ENCODE data around the gene MAPRE2.

MAPRE2 gene

DNA sequence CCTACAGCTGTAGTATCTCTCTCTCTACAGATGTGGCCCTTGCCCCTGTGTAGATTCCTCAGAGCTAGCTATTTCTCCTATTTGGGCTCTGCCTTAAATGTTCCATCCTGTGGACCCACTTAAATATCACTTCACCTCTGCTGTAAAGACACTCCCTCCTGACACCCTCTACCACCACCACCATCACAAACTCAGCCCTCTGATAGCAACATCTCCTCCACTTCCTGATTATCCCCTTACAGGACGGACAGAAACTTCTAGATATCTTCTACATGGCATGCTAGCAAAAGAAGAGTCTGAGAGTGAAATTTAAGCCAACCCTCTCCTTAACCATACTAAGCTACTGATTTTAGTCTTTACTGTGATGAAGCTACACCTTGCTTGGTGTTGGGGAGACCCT lies 3.2 kb upstream of the MAPRE2 start:
- no peak for DNase-seq

DNA sequence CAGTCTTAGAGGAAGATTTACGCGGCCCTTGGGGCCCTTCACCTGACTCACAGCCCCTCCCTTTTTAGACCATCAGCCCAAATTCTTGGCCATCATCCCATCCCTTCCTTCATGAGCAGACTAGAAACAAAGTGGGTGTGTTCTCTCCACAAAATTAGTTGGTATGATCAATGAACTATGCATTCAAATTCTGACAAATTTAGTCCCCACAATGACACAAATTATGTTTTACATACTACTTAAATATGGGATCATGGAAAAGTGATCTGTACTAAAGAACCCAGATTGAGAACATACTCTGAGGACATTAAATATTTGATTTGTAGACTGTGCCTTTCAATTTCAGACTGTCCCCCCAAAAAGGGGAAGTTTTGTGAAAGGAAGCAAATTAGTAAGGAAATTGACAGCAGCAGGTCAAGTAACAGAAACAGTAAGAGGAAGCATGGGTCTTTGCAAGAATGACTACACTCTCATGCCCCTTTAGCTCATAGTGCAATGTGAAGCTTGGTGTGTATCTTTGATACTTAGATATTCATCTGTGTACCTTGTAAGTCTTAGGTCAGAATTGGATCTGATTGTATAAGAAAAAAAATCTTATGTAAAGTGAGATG lies 2.2 kb upstream of the MAPRE2 start:
- peak; percentile 63 to 90 (median 78) for DNase-seq

DNA sequence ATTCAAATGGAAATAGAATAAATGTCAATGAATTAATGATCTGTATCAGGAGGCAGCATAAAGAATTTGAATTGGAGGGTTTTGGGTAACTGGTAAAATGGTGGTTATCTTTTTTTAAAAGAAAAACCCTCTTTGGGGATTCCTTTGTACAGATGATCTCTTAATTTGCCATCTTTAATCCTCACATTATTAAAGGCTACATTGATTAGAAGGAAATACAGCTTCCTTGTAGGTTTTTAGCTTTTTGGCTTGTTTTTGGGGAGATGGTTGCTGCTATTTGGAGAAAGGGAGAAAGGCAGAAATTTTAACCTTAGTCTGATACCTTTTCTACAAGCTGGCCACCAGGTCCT lies 600 bp upstream of the MAPRE2 start:
- no peak for DNase-seq

DNA sequence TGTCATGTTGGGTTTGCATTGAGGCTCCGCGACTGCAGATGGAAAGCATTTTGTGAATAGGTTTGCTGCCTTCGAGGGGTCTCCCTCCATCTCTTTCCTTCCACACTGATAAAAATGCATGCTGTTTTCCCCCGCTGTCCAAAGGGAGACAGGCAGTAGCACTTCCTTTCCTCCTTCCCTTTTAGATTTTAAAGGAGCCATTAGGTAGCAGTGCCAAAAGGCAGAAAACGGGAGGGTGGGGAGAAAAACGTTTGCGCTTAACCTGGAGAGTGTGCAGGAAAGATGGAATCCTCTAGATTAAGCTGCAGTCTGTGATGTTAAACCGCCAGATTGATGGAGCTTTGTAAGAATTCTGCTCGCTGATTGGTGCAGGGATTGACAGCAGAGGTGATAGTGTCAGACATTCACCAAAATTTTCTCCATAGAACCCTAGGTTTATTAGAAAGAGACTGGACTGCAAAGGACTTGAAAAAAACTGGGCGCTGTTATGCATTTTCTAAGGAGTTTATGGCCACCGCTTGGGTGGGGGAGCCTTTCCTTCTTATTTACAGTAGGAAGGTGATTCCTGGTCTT lies 688 bp downstream of the MAPRE2 start:
- DNase-seq: peak in 2 of 4 experiments; percentile 21 to 33

DNA sequence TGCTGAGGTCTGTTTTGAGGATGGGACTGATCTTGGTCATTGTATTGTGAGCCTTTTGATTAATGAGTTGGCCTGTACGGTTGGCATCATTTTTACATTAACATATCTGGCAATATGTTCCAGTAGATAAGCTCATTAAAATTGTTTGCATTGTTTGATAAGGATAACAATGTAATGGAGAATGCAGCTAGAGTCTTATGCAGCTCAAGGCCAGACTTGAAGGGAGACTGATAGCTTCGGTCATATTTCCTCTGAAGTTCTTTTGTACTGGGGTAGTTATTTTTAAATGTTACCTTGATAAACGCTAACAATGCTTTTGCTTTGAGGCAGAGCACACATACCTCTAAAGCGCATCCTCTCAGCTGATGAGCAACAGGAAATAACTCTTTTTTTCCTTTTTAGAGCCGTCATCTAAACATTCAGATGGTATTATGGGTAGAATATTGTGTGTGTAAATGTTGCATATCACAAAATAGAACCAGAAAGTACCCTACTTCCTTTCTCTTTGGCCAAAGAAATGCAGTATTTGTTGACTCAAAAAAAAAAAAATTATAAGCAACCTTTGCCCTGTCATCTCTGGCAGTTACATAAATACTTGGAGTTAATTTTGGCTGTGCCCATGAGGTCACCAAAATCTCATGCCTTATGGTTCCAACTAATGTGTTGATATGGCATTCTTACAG lies 1.3 kb downstream of the MAPRE2 start:
- peak; percentile 48 to 83 (median 62) for DNase-seq

DNA sequence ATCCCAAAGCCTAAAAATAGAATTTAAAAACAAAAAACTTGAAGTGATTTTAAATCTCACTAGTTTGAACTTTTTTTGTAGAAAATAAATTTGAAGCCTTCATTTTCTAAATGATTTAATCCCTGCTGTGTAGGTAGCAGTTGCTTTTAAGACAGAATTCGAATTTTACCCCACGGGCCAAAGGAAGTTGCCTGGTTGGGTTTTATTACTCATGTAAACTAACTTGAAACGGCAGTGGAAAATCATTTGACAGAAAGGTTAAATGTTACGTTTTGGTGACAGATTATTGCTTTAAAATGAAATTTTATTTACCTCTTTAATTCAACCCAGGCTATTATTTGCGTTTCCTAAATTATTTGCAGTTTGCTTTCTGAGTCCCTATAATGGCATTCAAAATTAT lies 2.0 kb downstream of the MAPRE2 start:
- peak in 1 of 4 experiments; percentile 21 for DNase-seq

DNA sequence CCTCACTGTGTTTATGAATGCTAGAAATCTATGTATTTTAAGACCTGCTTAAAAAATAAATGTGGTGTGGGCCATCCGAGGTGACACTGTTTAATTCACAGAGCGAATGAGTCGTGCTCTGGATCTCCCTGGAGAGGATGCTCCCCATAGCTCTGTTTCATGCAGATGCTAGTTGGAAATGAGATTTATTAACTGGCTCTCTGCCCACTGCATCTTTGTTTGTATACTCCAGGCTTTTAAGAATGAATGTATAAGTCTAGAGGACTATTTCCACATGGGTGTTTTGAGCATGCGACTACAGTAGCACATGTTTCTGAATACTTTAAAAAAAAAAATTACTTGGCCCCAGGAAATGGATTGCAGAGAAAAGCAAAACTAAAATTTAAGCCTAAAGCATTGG lies 3.9 kb downstream of the MAPRE2 start:
- no peak for DNase-seq

DNA sequence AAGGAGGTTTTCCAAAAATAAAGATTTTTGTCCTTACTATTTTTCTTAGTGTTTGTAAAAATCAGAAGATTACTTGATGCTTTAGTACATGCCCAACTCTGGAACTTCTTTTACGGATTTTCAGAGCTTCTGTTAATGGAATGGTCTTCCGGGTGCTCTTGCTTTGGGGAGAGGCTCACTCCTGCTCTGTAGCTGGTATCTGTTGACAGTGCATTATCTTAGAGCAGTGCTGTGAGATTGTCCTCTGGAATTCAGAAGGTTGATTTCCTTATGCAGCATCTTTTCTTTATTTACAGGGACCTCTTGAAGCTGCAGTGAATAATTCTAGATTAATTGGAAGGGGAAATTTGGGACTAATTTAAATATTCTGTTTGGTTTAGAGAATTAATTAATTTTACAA lies 4.6 kb downstream of the MAPRE2 start:
- DNase-seq: no peak

DNA sequence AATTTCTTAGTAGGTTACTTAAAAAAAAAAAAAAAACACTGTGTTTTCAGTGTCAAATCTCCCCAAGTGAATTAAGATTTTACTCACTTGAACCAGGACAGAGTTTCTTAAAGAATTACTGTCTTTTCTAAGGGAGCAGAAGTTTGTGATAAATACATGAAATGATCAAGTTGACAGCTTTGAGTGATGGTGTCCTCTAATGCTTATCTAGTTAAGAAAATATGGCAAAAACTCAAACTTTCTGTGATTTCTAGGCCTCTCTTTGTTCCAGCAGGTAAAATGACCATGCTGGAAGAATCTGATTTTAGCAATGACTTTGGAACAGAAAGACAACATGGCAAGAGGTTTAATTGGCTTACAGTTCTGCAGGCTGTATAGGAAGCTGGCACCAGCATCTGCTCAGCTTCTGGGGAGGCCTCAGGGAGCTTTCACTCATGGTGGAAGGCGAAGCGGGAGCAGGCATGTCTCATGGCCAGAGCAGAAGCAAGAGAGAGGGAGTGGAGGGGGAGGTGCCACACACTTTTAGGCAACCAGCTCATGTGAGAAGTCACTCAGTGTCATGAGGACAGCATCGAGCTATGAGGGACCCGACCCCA lies 6.6 kb downstream of the MAPRE2 start:
- peak in 2 of 4 experiments; percentile 16 to 21 for DNase-seq

DNA sequence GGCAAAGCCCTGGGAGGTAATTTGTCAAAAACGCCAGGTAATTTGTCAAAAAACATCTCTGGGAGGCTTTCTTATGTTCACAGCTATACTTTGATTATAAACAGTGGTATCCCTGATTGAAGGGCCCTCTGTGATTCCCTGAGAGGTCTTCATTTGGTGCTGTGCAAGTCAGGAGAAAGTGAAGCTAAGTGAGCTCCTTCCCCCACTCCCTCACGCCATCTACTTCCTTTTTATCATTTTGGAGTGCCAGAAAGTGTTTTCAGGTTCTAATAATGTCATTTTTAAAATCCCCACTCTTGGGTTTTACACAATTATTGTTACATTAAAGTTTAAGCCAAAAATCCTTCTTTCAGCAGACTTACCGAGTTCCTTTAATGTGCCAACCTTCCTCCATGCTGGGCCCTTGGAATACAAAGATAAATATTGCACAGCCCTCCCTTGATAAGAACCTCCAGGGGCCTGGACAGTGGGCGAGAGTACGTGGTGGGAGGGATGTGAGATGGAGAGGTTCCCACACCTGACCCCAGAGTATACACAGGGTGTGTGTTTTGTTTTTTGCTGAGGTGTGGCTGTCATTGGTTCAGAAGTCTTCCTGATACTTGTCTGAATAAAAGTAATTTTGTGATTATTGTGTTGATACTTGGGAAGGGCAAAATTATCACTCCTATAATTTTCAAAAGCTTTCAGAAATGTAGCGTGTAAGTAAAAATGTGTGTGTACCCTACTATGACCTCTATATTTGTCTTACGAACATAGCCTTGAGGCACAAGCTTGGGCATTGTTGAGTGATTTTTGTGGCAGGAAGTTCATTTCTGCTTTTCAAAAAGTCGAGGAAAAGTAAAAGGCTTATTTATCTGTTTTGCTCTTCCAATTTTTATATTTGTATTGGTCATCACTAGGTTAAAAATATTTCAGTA lies 8.2 kb downstream of the MAPRE2 start:
- DNase-seq: peak in 3 of 4 experiments; percentile 53 to 68 (median 63)

DNA sequence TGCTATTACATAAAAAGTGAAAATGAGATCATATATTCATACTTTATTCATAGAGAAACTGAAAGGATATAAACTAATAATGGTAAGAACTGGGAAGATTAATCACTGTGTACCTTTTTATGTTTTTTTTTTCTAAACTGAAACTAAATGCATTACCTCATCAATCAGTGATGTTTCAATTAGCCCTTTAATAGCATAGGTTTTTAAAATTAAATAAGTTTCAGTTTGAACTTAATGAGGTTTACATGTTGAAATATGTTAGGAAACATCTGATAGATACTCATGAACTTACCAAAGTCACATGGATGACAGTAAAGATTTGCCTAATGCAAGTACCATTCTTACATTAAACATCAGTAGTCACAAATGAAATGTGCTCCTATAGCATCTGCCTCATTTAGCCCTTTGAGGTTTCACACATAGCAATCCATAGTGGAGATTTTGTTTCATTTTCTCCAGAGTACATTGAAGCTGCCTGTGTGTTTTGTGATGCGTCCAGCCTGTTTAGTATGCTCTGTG lies 8.9 kb downstream of the MAPRE2 start:
- no peak for DNase-seq

DNA sequence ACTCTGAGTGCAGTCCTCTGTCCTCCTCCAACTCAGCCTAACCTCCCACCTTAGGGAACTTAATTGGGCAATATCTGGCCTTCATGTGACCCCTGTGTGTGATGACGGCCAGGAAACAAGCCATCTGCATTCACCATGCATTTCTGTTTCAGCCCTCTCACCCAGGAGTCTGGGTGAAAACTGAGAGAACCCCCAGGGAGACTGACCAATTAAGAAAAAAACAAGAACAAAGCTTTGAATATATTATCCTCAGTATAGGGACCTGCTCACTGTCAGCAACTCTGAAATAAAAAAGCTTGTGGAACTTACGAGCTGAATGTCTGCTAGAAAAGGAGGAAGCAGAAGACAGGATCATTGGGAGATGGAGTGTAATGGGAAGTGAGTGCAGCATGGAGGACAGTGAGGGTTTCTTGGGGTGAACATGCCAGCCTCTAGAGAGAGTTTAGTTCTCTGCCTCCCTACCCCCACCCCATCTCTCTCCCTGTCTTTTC lies 9.5 kb downstream of the MAPRE2 start:
- DNase-seq: peak; percentile 66 to 81 (median 78)

DNA sequence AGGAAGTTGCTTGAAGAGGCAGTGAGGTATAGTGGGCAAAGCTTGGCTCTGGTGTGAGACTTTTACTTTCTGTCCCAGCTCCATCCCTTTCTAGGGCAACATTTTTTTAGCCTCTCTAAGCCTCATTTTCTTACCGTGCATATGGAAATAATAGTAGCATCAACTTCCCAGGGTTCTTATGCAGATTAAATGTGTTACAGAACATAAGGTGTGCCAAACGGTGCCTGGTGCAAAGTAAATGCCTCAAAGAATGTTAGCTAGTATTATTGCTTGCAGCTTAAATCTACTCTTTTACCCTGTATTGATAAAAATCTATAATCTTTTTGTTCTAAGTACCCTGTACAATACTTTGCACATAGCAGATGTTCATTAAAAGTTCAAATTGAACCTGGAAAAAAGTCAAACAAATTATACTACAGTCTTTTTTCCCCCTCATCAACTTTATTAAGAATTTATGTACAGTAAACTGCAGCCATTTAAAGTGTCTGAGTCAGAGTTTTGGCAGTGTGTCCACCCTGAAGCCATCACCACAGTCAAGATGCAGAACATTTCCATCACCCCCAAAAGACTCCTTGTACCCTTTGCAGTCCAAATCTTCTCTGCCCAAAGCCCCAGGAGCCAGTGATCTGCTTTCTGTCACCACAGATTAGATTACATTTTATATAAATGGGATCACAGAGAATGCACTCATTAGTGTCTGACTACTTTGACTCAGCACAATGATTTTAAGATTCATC lies 10.6 kb downstream of the MAPRE2 start:
- no peak for DNase-seq

DNA sequence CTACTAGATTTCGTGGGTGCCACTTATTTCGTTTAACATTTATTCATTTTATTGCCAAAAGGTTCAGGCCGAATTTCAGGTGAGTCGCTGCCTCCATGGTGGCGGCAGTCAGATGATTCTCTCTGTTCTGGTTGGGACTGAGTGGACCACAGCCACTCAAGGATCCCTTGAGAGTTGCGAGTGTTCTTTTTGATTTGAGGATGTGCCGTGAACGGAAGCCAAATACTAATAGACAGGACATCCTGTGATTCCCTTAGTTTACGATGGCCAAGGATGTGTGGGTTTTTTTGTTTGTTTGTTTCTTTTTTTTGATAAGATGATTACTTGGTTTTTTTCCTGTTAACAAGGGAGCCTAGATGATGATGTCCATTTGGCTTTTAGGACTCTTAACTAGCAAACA lies 13.2 kb downstream of the MAPRE2 start:
- DNase-seq: no peak

DNA sequence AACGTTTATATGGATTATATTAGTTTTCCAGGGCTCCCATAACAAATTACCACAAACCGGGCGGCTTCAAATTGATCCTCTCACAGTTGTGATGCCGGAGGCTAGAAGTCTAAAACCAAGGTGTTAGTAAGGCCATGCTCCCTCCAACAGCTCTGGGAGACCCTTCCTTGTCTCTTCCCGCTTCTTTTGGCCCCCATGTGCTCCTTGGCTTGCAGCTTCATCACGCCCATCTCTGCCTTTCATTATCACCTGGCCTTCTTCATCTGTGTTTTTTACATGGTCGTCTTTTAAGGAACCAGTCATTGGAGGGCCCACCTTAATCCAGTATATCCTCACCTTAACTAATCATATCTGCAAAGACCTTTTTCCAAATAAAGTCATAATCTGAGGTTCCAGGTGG lies 13.9 kb downstream of the MAPRE2 start:
- no peak for DNase-seq

DNA sequence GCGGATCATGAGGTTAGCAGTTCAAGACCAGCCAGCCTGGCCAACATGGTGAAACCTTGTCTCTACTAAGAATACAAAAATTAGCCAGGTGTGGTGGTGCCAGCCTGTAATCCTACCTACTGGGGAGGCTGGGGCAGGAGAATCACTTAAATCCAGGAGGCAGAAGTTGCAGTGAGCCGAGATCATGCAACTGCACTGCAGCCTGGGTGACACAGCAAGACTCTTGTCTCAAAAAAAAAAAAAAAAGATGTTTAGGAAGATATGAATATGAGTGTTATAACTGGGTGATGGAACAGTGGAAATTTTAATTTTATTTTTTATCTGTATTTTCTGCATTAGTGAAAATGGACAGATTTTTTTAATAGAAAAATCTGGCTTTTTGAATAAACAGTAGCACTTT lies 14.5 kb downstream of the MAPRE2 start:
- DNase-seq: no peak

DNA sequence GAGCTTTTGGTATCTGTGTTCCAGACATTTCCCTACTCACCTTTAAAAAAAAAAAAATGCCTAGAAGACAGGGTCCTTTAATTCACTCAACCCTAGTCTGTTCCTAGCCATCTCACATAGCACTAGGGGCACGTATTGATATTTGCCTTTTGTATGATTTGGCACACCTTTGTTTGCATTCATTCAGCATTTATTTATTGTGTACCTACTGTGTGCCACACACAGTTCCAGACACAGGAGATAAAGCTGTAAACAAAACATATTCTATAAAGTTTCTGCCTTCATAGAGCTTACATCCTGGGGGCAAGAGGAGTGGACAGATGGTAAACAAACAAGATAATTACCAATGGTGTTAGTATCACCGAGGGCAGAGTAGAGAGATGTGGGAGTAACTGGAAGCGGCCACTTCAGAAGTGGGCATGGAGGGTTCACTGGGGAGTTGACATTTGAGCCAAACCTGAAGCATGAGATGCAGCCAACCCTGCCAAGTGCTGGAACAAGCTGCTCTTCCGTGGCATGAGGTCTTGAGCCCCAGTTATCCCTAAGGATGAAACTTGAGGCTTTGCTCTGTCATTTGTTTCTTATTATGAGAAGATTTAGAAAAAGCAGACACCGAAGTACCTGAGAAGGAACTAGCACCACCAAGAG lies 18.2 kb downstream of the MAPRE2 start:
- no peak for DNase-seq

DNA sequence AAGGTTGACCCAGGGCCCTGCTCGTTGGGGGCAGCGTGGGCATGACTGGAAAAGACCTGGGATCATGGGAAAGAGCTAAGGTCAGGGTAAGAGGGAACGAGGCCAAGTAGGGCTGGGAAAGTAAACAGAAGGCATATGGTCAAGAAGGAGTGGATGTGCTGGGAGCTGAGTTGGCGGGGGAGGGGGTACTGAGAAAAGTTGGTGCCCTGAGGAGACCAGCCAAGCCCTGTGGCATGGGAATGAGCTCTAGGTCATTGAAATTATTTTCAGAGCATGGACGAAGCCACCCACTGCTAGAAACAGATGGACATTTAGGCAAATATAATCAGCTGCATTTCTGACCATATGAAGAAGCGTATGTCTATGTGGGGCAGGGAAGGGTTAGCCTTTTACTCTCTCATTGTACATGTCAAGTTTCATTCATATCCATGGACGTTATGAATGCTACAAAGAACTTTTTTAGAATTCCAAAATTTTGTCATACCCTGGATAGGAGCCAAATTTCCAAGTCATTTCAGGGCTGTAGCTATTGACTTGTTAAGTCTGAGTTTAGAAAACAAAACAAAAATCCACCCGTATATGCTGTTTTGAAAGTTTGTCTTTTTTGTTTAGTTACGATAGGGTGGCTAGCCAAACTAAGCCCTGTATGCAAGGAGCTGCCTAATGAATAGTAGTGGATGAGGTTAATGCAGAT lies 19.1 kb downstream of the MAPRE2 start:
- no peak for DNase-seq

DNA sequence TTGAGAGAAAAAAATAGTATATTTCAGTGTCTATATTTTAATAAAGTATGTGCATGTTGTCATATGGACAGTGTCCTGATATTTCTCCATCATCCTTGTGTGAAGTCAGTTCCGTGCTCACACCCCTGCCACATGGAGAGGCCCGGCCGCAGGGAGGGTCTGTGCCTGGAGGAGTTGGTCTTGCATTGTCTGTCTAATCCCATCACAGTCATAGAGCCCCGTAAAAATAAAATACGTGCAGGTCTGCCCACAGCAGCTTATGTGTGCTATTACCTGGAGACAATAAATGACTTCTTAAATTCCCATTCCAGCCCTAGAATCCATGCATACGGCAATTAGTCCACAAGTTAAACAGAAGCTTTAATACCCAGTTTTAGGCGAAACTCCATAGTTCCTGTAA lies 20.1 kb downstream of the MAPRE2 start:
- DNase-seq: no peak

DNA sequence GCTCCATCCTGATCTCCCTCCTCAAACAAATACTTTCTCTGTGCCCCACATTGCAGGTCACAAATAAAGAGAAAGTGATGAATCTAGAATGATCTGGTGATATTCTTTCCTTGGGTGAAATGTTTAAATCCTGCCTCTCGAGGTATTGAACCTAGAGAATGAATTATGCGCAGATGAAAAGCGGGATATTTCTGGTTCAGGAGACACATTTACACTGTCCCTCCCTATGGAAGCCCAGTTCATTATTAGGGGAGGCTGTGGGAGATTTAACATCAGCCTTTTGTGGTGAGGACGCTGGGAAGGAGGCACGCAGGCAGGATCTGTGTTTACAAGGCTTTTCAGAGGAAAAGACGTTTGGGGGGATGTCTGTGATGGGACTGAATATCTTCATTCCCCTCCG lies 20.6 kb downstream of the MAPRE2 start:
- no peak for DNase-seq

DNA sequence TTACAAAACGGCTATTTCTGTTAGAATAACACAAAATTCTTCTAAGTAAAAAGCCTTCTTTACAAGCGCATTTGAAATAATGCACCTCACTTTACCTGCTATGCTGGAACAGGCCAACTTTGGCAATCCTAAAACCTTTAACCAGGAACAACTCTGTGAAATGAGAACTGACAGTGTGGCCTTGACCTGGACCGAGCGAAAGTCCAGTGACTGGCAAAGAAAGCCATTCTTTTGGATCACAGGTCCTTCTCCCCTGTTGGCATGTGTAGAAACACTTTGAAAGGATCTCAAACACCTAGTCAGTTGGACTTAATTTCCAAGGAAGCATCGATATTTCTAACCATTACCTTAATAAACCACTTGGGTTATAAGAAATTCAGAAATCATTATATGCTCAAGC lies 21.2 kb downstream of the MAPRE2 start:
- no peak for DNase-seq
